Measurements from ENCODE around the gene SLC37A4. TPM values are rescaled to one million over a fixed set of nuclear protein-coding genes. Genes with fewer than 3 reads are reported as not detected.
"Not testable (repeated sequence)": the region's sequence is repeated elsewhere in the genome, so short reads cannot be mapped to it uniquely, and the experiment has no call there.

The SLC37A4 gene
- total RNA-seq, 1 donor from 2014 or later: 7.2 TPM

DNA sequence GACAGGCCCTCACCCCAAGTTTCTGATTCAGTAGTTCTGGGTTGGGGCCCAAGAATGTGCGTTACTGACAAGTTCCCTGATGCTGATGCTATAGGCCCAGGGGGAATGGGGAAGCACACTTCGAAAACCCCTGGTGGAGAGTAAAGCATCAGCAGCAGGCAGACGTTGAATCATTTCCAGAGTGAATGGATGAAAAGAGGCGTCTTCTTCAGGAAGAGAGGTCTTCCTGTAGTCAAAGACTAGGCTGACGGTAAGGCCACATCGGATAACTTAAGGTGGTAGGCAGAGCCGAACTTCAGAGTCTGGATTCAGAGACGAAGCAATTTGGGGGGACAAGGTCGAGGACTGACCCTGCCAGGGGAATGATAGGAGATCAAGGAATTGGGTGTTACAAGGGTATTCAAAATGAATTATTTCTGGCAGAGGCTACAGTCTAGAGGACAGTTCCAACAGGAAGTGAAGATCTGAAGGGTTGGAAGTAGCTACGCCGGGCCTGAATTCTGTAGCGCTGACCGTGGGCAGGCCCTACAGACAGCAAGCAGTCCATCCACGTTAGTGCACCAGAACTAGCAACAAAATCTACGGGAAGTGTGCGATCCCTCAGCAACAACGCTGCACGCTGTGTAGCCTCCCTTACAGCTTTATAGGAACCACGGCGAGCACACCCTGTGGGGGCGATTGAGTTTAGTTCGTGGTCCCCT, 33.6 kb downstream of the SLC37A4 start:
- intact Hi-C loops (cut with DNase I): no loop called here
- peak; percentile 18 for ATAC-seq
- no peak for DNase-seq (ENCODE audit: missing footprints)

DNA sequence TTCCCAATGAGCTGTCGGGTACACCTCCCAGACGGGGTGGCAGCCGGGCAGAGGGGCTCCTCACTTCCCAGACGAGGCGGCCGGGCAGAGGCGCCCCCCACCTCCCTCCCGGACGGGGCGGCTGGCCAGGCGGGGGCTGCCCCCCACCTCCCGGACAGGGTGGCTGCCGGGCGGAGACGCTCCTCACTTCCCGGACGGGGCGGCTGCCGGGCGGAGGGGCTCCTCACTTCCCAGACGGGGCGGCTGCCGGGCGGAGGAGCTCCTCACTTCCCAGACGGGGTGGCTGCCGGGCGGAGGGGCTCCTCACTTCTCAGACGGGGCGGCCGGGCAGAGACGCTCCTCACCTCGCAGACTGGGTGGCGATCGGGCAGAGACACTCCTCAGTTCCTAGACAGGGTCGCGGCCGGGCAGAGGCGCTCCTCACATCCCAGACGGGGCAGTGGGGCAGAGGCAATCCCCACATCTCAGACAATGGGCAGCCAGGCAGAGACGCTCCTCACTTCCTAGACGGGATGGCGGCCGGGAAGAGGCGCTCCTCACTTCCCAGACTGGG, 39.1 kb downstream of the SLC37A4 start:
- ATAC-seq; intact Hi-C loops (cut with DNase I); DNase-seq (ENCODE audit: missing footprints): not testable (repeated sequence)

DNA sequence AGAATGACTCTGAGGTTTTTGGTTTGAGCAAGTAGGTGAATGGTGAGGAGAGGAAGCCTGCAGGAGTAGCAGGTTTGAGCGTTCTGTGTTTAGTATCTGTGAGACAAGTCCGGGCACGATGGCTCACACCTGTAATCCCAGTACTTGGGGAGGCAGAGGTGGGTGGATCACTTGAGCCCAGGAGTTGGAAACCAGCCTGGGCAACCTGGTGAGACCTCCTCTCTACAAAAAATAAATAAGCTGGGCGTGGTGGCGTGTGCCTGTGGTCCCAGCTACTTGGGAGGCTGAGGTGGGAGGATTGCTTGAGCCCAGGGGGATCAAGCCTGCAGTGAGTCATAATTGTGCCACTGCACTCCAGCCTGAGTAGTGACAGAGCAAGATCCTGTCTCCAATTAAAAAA, 42.4 kb downstream of the SLC37A4 start:
- no peak for DNase-seq (ENCODE audit: missing footprints)
- intact Hi-C loops (cut with DNase I): no loop called here
- no peak for ATAC-seq

DNA sequence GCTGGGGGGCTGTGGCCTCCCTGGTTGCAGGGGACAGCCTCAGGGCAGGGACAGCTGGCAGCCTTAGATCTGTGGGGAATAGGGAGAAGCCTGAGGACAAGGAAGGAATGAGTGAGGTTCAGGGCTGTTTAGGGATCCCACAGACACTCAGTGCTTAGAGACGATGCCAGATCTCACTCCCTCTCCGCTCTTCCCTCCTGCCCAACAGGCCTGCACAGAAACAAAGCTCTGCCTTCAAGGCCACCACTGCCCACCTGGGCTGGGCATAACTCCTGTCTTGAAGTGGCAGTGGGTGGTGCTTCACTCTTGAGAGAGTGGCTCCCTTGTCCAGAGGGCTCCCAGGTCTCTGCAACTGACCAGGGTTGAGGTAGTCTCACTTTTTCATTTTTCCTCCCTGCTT, 45.9 kb downstream of the SLC37A4 start:
- intact Hi-C loops (cut with DNase I): no loop called here
- ATAC-seq (peak; percentile 10), DNase-seq (ENCODE audit: missing footprints) (no peak)

DNA sequence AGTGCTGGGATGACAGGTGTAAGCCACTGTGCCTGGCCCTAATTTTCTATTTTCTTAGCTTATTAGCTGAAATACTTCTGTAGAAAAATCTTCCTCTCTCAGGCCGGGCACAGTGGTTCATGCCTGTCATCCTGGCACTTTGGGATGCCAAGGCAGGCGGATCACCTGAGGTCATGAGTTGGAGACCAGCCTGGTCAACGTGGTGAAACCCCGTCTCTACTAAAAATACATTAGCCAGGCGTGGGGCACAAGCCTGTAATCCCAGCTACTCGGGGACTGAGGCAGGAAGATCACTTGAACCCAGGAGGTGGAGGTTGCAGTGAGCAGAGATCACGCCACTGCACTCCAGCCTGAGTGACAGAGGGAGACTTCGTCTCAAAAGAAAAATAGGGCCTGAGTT, 46.3 kb downstream of the SLC37A4 start:
- ATAC-seq; DNase-seq (ENCODE audit: missing footprints); intact Hi-C loops (cut with DNase I): not testable (repeated sequence)

DNA sequence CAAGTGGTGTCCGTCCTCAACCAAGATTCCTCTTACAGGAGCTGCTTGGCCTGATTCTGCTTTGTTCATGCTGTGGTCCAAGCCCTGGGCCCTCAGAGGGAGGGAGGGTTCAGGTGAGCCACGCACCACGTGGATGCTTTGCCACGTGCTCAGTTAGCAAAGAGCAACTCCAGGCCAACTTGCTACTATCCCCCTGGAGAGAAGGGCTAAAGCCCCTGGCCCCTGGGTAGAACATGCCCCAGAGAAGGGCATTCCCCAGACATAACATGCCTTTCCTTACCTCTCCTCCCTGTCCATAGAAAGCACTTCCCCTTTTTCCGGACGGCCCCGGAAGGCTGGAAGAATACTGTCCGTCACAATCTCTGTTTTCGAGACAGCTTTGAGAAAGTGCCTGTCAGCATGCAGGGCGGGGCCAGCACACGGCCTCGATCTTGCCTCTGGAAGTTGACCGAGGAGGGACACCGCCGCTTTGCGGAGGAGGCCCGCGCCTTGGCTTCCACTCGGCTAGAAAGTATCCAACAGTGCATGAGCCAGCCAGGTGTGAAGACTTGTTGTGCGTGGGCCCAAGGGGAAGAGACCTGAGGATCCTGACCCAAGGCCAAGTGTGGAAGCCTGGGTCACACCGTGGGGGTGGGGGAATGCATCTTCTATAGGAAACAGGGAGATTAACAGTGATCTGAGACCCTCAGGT, 50.3 kb downstream of the SLC37A4 start:
- intact Hi-C loops (cut with DNase I): no loop called here
- DNase-seq (ENCODE audit: missing footprints): peak; percentile 75
- peak; percentile 75 for ATAC-seq

DNA sequence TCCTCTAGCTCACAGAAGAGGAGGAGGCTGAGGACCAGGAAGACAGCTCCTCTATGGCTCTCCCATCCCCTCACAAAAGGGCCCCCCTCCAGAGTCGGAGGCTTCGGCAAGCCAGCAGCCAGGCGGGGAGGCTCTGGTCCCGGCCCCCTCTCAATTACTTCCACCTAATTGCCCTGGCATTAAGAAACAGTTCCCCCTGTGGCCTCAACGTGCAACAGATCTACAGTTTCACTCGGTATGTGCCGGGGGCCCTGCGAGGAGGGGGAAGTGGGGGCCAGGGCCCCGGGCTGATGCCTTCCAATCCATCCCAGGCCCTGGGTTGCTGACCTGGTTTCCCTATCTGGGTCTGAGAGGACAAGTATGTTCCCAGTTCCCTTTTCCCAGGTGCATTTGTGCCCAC, 51.2 kb downstream of the SLC37A4 start:
- ATAC-seq: no peak
- DNase-seq (ENCODE audit: missing footprints): no peak
- intact Hi-C loops (cut with DNase I): no loop called here

DNA sequence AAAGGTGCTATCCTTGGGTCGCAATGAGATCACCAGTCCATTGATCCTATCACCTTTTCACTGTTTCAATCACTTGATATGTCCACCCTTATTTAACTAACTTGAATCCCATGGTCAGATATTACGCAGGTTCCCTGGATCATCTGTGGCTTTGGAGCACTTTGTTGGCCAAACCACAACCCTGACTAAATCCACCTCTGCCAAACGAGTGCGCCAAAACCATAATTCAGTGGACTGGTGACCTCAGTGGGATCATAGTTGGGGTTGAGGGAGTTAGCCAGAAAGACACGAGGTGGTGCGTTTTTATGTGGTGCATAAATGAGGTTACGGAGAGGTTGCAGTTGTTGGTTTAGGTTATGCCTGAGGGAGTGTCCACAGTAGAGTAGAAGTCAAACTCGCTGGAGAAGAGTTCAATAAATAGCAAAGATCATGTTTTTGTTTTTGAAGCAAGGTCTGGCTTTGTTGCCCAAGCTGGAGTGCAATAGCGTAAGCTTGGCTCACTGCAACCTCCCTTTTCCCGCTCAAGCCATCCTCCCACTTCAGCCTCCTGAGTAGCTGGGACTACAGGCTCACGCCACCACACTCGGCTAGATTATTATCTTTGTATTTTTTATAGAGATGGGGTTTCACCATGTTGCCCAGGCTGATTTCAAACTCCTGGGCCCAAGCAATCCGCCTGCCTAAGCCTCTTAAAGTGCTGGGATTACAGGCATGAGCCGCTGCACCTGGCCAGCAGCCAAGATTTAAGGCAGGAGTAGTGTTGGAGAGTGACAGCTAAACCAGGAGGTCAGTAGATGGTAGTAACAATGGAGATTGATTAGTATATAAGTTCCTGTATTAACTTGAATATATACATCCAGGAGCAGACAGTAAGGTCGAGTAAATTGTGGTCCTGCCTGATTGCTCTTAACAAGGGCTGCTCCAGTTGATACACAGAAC, 54.6 kb downstream of the SLC37A4 start:
- intact Hi-C loops (cut with DNase I): no loop called here
- DNase-seq (ENCODE audit: missing footprints): no peak
- no peak for ATAC-seq

Small RNA genes lying within 50 kb of the gene (microRNA-seq; reads per million reads assigned to microRNA genes)
- gene MIR3656: not detected

Other genes starting within 250 kb of the SLC37A4 start
- 121 TPM for gene DDX6, start 239.7 kb downstream of the SLC37A4 start, total RNA-seq
- gene CXCR5, start 147.0 kb downstream of the SLC37A4 start, total RNA-seq: not detected
- gene BCL9L, start 105.0 kb downstream of the SLC37A4 start, total RNA-seq: 44.5 TPM
- not detected for gene UPK2, start 74.6 kb downstream of the SLC37A4 start, total RNA-seq
- not detected for gene FOXR1, start 59.1 kb downstream of the SLC37A4 start, total RNA-seq
- 9.1 TPM for gene CENATAC, start 32.7 kb downstream of the SLC37A4 start, total RNA-seq
- 876 TPM for gene RPS25, start 12.5 kb downstream of the SLC37A4 start, total RNA-seq
- gene TRAPPC4, start 12.1 kb downstream of the SLC37A4 start, total RNA-seq: 29.6 TPM
- gene HYOU1, start 26.3 kb upstream of the SLC37A4 start, total RNA-seq: 78.3 TPM
- 19.3 TPM for gene VPS11, start 36.9 kb upstream of the SLC37A4 start, total RNA-seq
- 22.8 TPM for gene HMBS, start 54.0 kb upstream of the SLC37A4 start, total RNA-seq
- 21.1 TPM for gene DPAGT1, start 71.0 kb upstream of the SLC37A4 start, total RNA-seq
- 11.8 TPM for gene C2CD2L, start 76.5 kb upstream of the SLC37A4 start, total RNA-seq
- 13.0 TPM for gene HINFP, start 90.7 kb upstream of the SLC37A4 start, total RNA-seq
- gene ABCG4, start 118.2 kb upstream of the SLC37A4 start, total RNA-seq: 1.3 TPM
- 32.4 TPM for gene NLRX1, start 137.8 kb upstream of the SLC37A4 start, total RNA-seq
- not detected for gene NHERF4, start 154.6 kb upstream of the SLC37A4 start, total RNA-seq
- gene CBL, start 175.5 kb upstream of the SLC37A4 start, total RNA-seq: 7.1 TPM

Data from Right ventricle myocardium inferior (tissue), 1 donor.